Measurements from ENCODE around the gene ASPHD2.

DNA sequence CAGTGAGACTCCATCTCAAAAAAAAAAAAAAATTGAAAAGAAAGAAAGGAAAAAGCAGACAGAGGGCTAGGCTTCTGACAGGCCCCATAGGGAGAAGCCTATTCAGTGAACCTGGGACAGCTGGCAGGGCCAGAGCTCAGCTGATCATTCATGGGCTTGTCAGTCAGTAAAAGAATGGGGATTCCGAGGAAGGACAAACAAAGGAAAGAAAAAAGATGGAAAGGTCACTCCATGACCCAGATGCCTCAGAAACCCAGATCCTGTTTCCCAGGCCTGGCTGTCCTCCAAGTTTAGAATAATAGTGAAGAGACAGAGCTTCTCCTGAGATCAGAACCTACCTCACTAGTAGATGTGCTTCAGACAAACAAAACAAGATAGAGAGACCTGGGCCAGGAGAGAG, 34.3 kb upstream of the ASPHD2 start:
- TF ChIP-seq, protein P1, sequence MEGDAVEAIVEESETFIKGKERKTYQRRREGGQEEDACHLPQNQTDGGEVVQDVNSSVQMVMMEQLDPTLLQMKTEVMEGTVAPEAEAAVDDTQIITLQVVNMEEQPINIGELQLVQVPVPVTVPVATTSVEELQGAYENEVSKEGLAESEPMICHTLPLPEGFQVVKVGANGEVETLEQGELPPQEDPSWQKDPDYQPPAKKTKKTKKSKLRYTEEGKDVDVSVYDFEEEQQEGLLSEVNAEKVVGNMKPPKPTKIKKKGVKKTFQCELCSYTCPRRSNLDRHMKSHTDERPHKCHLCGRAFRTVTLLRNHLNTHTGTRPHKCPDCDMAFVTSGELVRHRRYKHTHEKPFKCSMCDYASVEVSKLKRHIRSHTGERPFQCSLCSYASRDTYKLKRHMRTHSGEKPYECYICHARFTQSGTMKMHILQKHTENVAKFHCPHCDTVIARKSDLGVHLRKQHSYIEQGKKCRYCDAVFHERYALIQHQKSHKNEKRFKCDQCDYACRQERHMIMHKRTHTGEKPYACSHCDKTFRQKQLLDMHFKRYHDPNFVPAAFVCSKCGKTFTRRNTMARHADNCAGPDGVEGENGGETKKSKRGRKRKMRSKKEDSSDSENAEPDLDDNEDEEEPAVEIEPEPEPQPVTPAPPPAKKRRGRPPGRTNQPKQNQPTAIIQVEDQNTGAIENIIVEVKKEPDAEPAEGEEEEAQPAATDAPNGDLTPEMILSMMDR (IDR thresholded peaks at IDR 0.05), result no peak
- TF ChIP-seq POLR2A (IDR thresholded peaks at IDR 0.05) (no peak), POLR2AphosphoS5 (IDR thresholded peaks at IDR 0.05) (no peak)

Data from prostate gland (tissue), 2 donors.